ENCODE results near the gene SLC30A7.
"Not testable (repeated sequence)": the region's sequence is repeated elsewhere in the genome, so short reads cannot be mapped to it uniquely, and the experiment has no call there.

SLC30A7 gene

GRCh38 chr1:100895540-100896480 is at the start of gene SLC30A7:
TSS of gene SLC30A7 (plus strand) at chr1:100896090. CDS start at chr1:100896263, 173 bp downstream.
- peak; percentile 83 to 91 (median 86) for DNase-seq

GRCh38 chr1:100847361-100848082 is 48.4 kb upstream of the SLC30A7 start:
- no peak for DNase-seq

- DNase-seq = no peak
Observed at GRCh38 chr1:100851726-100852125, 44.2 kb upstream of the SLC30A7 start.

GRCh38 chr1:100852976-100853375 is 42.9 kb upstream of the SLC30A7 start:
- no peak for DNase-seq

- DNase-seq = not testable (repeated sequence)
Observed at GRCh38 chr1:100855116-100855515, 40.8 kb upstream of the SLC30A7 start.

GRCh38 chr1:100860397-100860991 is 35.4 kb upstream of the SLC30A7 start:
- DNase-seq = no peak

GRCh38 chr1:100861379-100861778 is 34.5 kb upstream of the SLC30A7 start:
- DNase-seq = no peak

- DNase-seq = no peak
Observed at GRCh38 chr1:100862591-100862990, 33.3 kb upstream of the SLC30A7 start.

GRCh38 chr1:100866041-100866900 is 29.6 kb upstream of the SLC30A7 start:
- no peak for DNase-seq

- no peak for DNase-seq
Observed at GRCh38 chr1:100866901-100867206, 29.0 kb upstream of the SLC30A7 start.

GRCh38 chr1:100868364-100868995 is 27.4 kb upstream of the SLC30A7 start:
- no peak for DNase-seq

- no peak for DNase-seq
Observed at GRCh38 chr1:100869996-100870395, 25.9 kb upstream of the SLC30A7 start.

- no peak for DNase-seq
Observed at GRCh38 chr1:100874433-100874832, 21.5 kb upstream of the SLC30A7 start.

- no peak for DNase-seq
Observed at GRCh38 chr1:100875228-100875627, 20.7 kb upstream of the SLC30A7 start.

GRCh38 chr1:100876291-100876690 is 19.6 kb upstream of the SLC30A7 start:
- no peak for DNase-seq

GRCh38 chr1:100879422-100879821 is 16.5 kb upstream of the SLC30A7 start:
- DNase-seq = no peak

GRCh38 chr1:100881687-100882086 is 14.2 kb upstream of the SLC30A7 start:
- no peak for DNase-seq

- no peak for DNase-seq
Observed at GRCh38 chr1:100882698-100883097, 13.2 kb upstream of the SLC30A7 start.

- DNase-seq = no peak
Observed at GRCh38 chr1:100883963-100884362, 11.9 kb upstream of the SLC30A7 start.

GRCh38 chr1:100889007-100889406 is 6.9 kb upstream of the SLC30A7 start:
- not testable (repeated sequence) for DNase-seq

- DNase-seq = not testable (repeated sequence)
Observed at GRCh38 chr1:100889869-100890482, 5.9 kb upstream of the SLC30A7 start.

- DNase-seq = no peak
Observed at GRCh38 chr1:100891380-100891779, 4.5 kb upstream of the SLC30A7 start.

All from activated CD4-positive, CD25-positive, alpha-beta regulatory T cell (primary cell).